ENCODE measurements around the gene LDB3.

The LDB3 gene

DNA sequence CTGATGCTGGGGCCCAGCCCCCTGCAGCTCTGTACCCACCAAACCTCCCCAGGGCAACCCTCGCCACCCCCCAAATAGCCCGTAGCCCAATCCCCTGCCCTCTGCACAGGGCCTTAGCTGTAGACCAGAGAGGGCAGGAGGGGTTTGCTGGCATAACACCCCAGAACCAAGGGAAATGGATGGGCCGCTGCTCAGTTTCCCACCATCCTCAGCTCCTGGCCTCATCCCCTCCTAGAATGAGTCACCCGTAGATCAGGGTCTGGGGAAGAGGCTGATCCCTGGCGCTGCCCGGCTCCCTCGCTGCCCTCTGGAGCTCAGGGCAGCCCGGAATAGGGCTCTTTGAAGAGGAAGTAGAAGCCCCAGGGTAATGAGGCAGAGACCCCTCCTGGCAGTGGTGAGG, 31.2 kb downstream of the LDB3 start:
- no peak overlapping the region for H3K27ac ChIP-seq

DNA sequence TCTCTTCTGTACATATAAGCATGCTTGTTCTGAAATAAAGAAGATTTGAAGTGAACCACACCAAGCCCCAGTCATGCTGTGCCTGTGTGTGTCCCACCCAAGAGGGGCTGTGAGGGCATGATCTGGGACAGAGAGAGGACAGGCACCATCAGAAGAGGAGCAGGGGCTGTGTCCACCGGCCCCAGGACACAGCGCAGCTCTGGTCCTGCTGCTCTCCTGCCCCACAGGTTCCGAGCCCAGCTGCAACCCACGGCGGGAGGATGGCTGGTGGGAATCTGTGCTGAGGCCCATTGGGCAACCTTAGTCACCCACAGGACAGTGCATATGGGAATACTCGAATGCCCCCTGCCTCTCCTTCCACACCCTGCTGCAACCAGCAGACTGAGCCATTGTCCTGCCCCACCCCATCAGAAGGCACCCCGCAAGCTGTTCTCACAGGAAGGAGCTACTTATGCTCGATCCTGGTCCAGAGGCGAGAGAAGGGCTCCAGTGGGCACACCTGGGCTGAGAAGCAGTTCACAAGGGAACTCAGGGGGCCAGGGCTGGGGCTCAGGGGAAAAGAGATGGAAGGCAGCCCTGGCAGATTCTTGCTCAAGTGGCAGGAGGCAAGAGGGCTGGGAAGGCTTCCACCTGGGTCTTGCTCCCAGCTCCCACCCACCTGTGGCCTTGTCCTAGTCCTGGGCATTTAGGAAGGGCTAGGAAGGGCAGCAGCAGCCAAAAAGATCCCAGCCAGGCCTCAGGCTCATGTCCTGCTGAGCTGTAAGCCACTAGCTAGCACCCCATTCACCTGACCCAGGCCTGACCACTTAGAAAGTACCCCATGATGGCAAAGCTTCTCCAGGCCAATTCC, 31.9 kb downstream of the LDB3 start:
- H3K27ac ChIP-seq = no peak overlapping the region
- DNase-seq (ENCODE audit: low read depth, low spot score) = no peak

More for the DNA sequence above, 31.2 kb downstream of the LDB3 start:
- DNase-seq (ENCODE audit: low read depth, low spot score) = no peak

DNA sequence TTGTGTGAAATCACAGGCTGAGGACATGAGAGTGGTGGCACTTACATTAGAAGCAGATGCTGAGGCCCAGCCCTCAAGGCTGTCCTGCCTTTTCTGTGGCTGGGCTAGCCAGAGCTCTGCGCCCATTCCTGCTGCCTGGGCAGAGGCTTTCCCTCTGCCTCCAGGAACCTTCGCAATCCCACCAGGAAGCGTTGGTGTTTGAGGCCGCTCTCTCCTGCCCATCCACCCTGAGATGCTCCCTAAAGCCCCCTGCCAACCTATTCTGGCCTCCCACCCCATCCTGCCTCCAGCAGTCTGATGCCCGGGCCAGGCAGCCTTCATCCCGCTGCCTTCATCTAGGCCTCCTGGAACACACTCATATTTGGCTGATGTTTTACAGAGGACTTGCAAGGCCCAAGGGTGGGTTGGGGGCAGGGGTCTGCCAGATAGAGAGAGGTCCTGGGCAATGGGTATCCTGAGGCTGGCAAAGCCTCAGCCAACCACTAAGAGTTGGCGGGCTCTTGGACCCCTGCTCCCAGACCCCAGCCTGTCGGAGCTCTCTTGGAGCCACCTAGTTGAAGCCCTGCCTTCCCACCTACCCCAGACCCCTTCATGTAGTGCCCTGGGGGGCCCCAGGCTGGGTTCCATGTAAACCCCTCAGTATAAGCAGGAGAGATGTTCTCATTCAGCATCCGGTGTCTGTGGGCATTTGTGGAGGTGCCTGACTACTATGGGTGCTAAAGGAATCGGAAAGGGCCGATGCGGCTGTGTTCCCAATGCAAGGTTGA, 32.7 kb downstream of the LDB3 start:
- DNase-seq (ENCODE audit: low read depth, low spot score) = no peak
- no peak overlapping the region for H3K27ac ChIP-seq

- no peak overlapping the region for H3K27ac ChIP-seq
- DNase-seq (ENCODE audit: low read depth, low spot score) = no peak
These were observed 34.9 kb downstream of the LDB3 start for GRCh38 chr10:86703176-86703575.

- no peak for DNase-seq (ENCODE audit: low read depth, low spot score)
- H3K27ac ChIP-seq = no peak overlapping the region
These were observed 36.8 kb downstream of the LDB3 start for GRCh38 chr10:86705139-86705538.

GRCh38 chr10:86705905-86706304, 37.6 kb downstream of the LDB3 start:
- DNase-seq (ENCODE audit: low read depth, low spot score) = no peak
- no peak overlapping the region for H3K27ac ChIP-seq

DNA sequence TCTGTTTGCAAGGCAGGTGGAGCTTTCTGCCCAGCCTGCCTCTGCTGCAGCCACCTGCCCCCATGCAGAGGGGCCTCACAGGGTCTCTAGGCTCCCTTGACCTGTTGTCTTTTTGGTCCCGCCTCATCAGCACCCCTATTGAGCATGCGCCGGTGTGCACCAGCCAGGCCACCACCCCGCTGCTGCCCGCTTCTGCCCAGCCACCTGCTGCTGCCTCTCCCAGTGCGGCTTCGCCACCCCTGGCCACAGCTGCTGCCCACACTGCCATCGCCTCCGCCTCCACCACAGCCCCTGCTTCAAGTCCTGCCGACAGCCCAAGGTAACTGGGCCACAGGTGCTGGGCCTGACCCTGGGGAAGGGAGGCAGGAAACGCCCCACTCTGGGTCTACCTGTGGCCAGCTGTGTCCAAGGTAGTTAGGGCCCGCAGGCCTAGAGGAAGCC, 38.1 kb downstream of the LDB3 start:
- DNase-seq (ENCODE audit: low read depth, low spot score) = no peak
- no peak overlapping the region for H3K27ac ChIP-seq

- no peak for DNase-seq (ENCODE audit: low read depth, low spot score)
These were observed 38.7 kb downstream of the LDB3 start for GRCh38 chr10:86706977-86707376.

GRCh38 chr10:86707505-86707904, 39.2 kb downstream of the LDB3 start:
- no peak overlapping the region for H3K27ac ChIP-seq
- no peak for DNase-seq (ENCODE audit: low read depth, low spot score)

More at GRCh38 chr10:86706977-86707376, 38.7 kb downstream of the LDB3 start:
- H3K27ac ChIP-seq = no peak overlapping the region

GRCh38 chr10:86708068-86708782, 39.9 kb downstream of the LDB3 start:
- H3K27ac ChIP-seq = no peak overlapping the region
- no peak for DNase-seq (ENCODE audit: low read depth, low spot score)

DNA sequence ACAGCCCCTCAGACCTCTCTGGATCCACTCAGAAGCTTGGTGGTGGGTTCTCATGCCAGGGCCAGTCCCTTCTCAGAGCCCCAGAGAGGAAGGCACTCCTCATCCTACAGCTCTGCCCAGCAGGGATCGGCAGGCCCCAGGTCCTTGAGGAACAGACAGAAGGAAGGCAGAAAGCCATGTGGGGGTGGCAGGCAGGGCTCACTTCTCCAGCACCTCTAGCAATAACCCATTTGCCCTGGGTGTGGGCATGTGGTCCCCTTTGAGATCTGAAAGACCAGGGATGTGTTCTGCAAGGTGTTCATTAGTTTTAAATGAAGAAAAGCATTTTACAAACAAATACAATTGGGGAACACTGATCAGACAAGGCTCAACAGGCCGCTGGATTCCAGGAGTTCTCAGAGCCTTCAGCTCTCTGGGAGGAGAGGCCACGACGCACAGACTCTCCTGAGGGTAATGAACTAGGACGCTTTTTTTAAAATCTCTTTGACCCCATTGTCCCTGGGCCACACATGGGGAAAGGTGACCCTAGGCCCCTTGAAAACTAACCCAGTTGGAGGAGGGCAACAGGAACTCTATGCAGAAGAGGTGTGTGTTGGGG, 40.6 kb downstream of the LDB3 start:
- no peak overlapping the region for H3K27ac ChIP-seq
- DNase-seq (ENCODE audit: low read depth, low spot score) = no peak

DNA sequence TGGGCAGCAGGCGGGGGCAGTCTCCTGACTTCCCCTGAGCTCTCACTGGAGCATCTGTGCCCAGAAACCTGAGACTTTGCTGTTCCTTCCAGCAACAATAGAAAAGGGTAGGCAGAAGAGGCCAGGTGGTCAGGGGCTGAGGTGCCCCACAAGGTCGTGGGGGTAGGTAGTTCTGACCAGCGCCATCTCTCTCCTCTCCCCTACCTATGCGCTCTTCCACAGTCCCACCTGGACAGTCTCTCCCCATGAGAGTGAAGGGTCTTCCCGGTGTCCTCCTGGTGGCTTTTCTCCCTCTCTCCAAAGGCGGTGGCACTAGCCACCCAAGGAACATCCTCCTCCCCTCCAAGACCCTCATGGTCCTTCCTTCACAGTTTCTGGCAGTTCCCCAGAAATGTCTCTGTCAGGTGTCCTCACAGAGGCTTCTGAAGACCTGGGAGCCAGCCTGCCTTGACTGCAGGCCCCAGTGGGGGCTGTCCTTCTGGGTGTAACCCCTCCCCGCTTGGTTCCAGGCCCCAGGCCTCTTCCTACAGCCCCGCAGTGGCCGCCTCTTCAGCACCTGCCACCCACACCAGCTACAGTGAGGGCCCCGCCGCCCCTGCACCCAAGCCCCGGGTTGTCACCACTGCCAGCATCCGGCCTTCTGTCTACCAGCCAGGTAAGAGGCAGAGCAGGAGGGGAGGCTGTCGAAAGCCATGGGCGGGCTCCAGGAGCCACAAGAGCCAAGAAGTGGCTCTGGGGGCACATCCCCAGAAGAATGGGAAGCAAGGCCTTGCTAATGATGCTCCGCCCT, 41.3 kb downstream of the LDB3 start:
- no peak for DNase-seq (ENCODE audit: low read depth, low spot score)
- no peak overlapping the region for H3K27ac ChIP-seq

DNA sequence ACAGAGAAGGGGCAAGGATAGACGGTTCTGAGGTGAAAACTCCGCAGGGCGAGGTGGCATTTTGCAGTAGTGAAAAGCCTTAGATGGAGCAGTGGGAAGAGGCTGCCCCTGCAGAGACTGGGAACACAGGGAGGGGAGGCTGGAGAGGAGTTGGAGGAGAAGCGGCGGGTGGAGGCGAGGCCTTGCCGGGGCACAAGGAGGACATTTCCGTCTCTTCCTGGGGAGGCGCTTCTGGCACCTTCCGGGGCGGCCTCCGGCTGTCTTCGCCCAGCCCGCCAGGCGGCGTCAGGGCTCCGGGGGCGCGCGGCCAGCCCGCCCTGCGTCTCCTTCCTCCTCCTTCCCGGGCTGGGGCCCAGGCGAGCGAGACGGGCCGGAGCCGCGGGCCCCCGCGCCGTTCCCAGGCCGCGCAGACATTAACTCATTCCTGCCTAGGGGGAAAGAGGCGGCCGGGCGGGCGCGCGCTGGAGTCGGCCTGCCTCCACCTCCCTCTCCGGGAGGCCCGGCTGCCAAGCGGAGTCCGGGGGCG, 42.7 kb downstream of the LDB3 start:
- DNase-seq (ENCODE audit: low read depth, low spot score) = peak; percentile 16
- peak overlapping the region; percentile 76 for H3K27ac ChIP-seq

GRCh38 chr10:86711513-86712316, 43.4 kb downstream of the LDB3 start:
- H3K27ac ChIP-seq = peak overlapping the region; percentile 76
- no peak for DNase-seq (ENCODE audit: low read depth, low spot score)

DNA sequence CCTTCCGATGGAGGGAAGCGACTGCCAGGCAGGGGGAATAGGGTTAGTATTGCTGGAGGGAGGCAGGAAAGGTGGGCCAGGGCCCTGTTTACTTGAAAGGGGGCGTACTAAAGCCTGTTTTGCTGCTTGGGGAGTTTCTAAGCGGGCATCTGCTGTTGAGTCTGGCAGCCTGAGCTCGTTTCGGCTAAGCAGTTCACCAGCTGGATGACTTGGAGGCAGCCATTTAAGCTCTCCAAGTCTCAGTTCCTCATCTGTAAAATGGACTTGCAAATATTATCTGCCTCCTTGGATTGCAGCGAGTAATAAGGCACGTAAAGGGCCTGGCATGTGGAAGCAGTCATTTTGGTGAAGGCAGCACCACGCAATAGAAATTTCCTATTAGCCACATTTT, 44.0 kb downstream of the LDB3 start:
- DNase-seq (ENCODE audit: low read depth, low spot score) = no peak
- peak overlapping the region; percentile 76 for H3K27ac ChIP-seq

- no peak for DNase-seq (ENCODE audit: low read depth, low spot score)
These were observed 47.0 kb downstream of the LDB3 start for GRCh38 chr10:86715156-86715795.

GRCh38 chr10:86715836-86716235, 47.5 kb downstream of the LDB3 start:
- no peak overlapping the region for H3K27ac ChIP-seq
- DNase-seq (ENCODE audit: low read depth, low spot score) = no peak

More at GRCh38 chr10:86715156-86715795, 47.0 kb downstream of the LDB3 start:
- H3K27ac ChIP-seq = no peak overlapping the region

DNA sequence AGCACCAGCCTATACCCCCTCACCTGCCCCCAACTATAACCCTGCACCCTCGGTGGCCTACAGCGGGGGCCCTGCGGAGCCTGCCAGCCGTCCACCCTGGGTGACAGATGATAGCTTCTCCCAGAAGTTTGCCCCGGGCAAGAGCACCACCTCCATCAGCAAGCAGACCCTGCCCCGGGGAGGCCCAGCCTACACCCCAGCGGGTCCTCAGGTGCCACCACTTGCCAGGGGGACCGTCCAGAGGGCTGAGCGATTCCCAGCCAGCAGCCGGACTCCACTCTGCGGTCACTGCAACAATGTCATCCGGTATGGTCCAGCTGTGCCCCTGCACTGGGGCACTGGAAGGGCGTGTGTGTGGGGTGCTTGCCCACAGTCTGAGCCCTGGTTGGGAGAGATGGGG, 48.2 kb downstream of the LDB3 start:
- no peak overlapping the region for H3K27ac ChIP-seq
- DNase-seq (ENCODE audit: low read depth, low spot score) = no peak

Measured in epithelial cell of prostate (primary cell).